IMR-90 (cell line): ENCODE results near the gene FAM47E.

ENCODE experiments used
- MAFK ChIP-seq: IDR thresholded peaks from 2 replicates; pipeline ENCODE4 v1.6.1; 2012; ENCODE audit warnings: low read depth, low read length, improper control_type of control experiment
- POLR2A ChIP-seq: IDR thresholded peaks from 2 replicates; pipeline ENCODE4 v1.6.1; 2012; ENCODE audit warnings: mild to moderate bottlenecking, low read depth, low read length

GRCh38 chr4:76272999-76273398 is 21.5 kb downstream of the FAM47E start:
- TF ChIP-seq POLR2A (no peak), MAFK (no peak)
